GM23338 (cell line): ENCODE results near the gene TBCD. TPM values are rescaled to one million over a fixed set of nuclear protein-coding genes. Genes with fewer than 3 reads are reported as not detected.

Experiments
- ATAC-seq: fragments of 200-7000 bp; cut with Tn5 transposase; 3 replicates; pipeline ENCODE4 v1.9.1; 2020
- DNase-seq: peaks from one replicate; pipeline ENCODE4 v3.0.0-alpha.2; 2015; ENCODE audit warnings: low spot score
- H2AFZ ChIP-seq: fragments of 200-600 bp; sonication (generic); 2 replicates; pipeline ENCODE4 v1.8.0; 2016; ENCODE audit warnings: antibody characterized with exemption, mild to moderate bottlenecking, moderate library complexity
- H3F3A ChIP-seq: fragments of 200-600 bp; sonication (generic); replicated peaks from 2 replicates; pipeline ENCODE4 v1.8.0; 2017; ENCODE audit warnings: antibody characterized with exemption, mixed run types, low read depth
- H3K27ac ChIP-seq: fragments of 200-600 bp; sonication (generic); 2 replicates; pipeline ENCODE4 v1.6.1; 2016; ENCODE audit warnings: low read depth
- H3K27me3 ChIP-seq: fragments of 200-600 bp; sonication (generic); 2 replicates; pipeline ENCODE4 v1.8.0; 2016; ENCODE audit warnings: mild to moderate bottlenecking, mixed run types, moderate library complexity; ENCODE audit not compliant: insufficient read depth
- H3K36me3 ChIP-seq: fragments of 200-600 bp; sonication (generic); 2 replicates; pipeline ENCODE4 v1.8.0; 2016; ENCODE audit warnings: mild to moderate bottlenecking; ENCODE audit not compliant: insufficient read depth
- H3K4me1 ChIP-seq: fragments of 200-600 bp; sonication (generic); 2 replicates; pipeline ENCODE4 v1.8.0; 2016; ENCODE audit warnings: mild to moderate bottlenecking, moderate library complexity; ENCODE audit not compliant: insufficient read depth
- H3K4me2 ChIP-seq: fragments of 200-600 bp; sonication (generic); 2 replicates; pipeline ENCODE4 v1.7.1; 2017; ENCODE audit warnings: mixed run types
- H3K4me3 ChIP-seq: fragments of 200-600 bp; sonication (generic); 2 replicates; pipeline ENCODE4 v1.6.1; 2016; ENCODE audit warnings: mixed run types
- H3K79me2 ChIP-seq: fragments of 200-600 bp; sonication (generic); replicated peaks from 2 replicates; pipeline ENCODE4 v1.8.0; 2017; ENCODE audit warnings: mild to moderate bottlenecking; ENCODE audit not compliant: insufficient read depth
- H3K9me2 ChIP-seq: fragments of 200-600 bp; sonication (generic); 2 replicates; pipeline ENCODE4 v1.8.0; 2017; ENCODE audit not compliant: insufficient read depth
- H4K20me1 ChIP-seq: fragments of 200-600 bp; sonication (generic); replicated peaks from 2 replicates; pipeline ENCODE4 v1.8.0; 2017; ENCODE audit warnings: mild to moderate bottlenecking; ENCODE audit not compliant: insufficient read depth
- H3K27ac Mint-ChIP-seq: 2 replicates; pipeline ENCODE4 v1.8.0; 2020; ENCODE audit warnings: inconsistent platforms, mild to moderate bottlenecking, moderate library complexity, mixed read lengths
- H3K27me3 Mint-ChIP-seq: 3 replicates; pipeline ENCODE4 v1.8.0; 2022; ENCODE audit warnings: low read depth, mild to moderate bottlenecking, moderate library complexity, mixed read lengths, inconsistent platforms; ENCODE audit not compliant: insufficient read depth, poor library complexity
- H3K36me3 Mint-ChIP-seq: 3 replicates; pipeline ENCODE4 v1.8.0; 2021; ENCODE audit warnings: low read depth, mild to moderate bottlenecking, inconsistent platforms, moderate library complexity, mixed read lengths
- H3K4me1 Mint-ChIP-seq: 3 replicates; pipeline ENCODE4 v1.8.0; 2020; ENCODE audit warnings: mild to moderate bottlenecking, inconsistent platforms, mixed read lengths
- H3K4me3 Mint-ChIP-seq: 3 replicates; pipeline ENCODE4 v1.8.0; 2021; ENCODE audit warnings: moderate library complexity, mild to moderate bottlenecking, inconsistent platforms, mixed read lengths
- H3K9me3 Mint-ChIP-seq: 3 replicates; pipeline ENCODE4 v1.8.0; 2020; ENCODE audit warnings: moderate library complexity, mild to moderate bottlenecking, inconsistent platforms, mixed read lengths
- CREB1 ChIP-seq: fragments of 250-450 bp; sonication (Bioruptor Pico); IDR thresholded peaks from 2 replicates; pipeline ENCODE4 v1.5.0; 2020; ENCODE audit warnings: low read depth, mild to moderate bottlenecking, moderate library complexity
- CTCF ChIP-seq, 2 experiments: fragments of 200-600 bp in 1 of 2; sonication (generic) in 1 of 2; conservative IDR thresholded peaks; 2 replicates each; pipeline versions ENCODE4 v1.5.1 to v1.6.1; 2016 to 2017; ENCODE audit warnings: antibody characterized with exemption in 2 of 2, low read depth in 2 of 2, mild to moderate bottlenecking in 2 of 2, moderate library complexity in 1 of 2
- EZH2 ChIP-seq: fragments of 200-600 bp; sonication (generic); IDR thresholded peaks from one replicate; pipeline ENCODE4 v1.8.0; 2017; ENCODE audit warnings: antibody characterized with exemption, mild to moderate bottlenecking, low read depth; ENCODE audit not compliant: unreplicated experiment
- EZH2phosphoT487 ChIP-seq: fragments of 200-600 bp; sonication (generic); IDR thresholded peaks from one replicate; pipeline ENCODE4 v1.8.1; 2018; ENCODE audit warnings: antibody characterized with exemption; ENCODE audit not compliant: unreplicated experiment
- JUNB ChIP-seq: IDR thresholded peaks from one replicate; pipeline ENCODE4 v1.6.1; 2016; ENCODE audit warnings: antibody characterized with exemption; ENCODE audit not compliant: unreplicated experiment
- NANOG ChIP-seq: IDR thresholded peaks from 2 replicates; pipeline ENCODE4 v1.6.1; 2016; ENCODE audit warnings: antibody characterized with exemption, borderline replicate concordance
- POLR2AphosphoS5 ChIP-seq: IDR thresholded peaks from 2 replicates; pipeline ENCODE4 v1.6.1; 2016; ENCODE audit warnings: antibody characterized with exemption, low read depth
- REST ChIP-seq: IDR thresholded peaks from one replicate; pipeline ENCODE4 v1.6.1; 2018; ENCODE audit warnings: antibody characterized with exemption; ENCODE audit not compliant: unreplicated experiment
- STAT1 ChIP-seq: IDR thresholded peaks from one replicate; pipeline ENCODE4 v1.6.1; 2016; ENCODE audit warnings: antibody characterized with exemption; ENCODE audit not compliant: unreplicated experiment
- ZNF114 ChIP-seq: fragments of 250-450 bp; sonication (Bioruptor Pico); IDR thresholded peaks from 2 replicates; pipeline ENCODE4 v1.5.0; 2020; ENCODE audit warnings: mild to moderate bottlenecking, moderate library complexity
- ZNF331 ChIP-seq: fragments of 250-450 bp; sonication (Bioruptor Pico); IDR thresholded peaks from 2 replicates; pipeline ENCODE4 v1.5.0; 2020; ENCODE audit warnings: low read depth, mild to moderate bottlenecking, moderate library complexity
- polyA plus RNA-seq: library from polyadenylated mRNA; unstranded; fragments of >200 nt; fragmentation: Nextera tagmentation; extraction: Ambion mirVana; gene quantifications from 2 replicates; pipeline ENCODE4 v1.2.1, GENCODE V29; 2016
- total RNA-seq: library from RNA; depleted of rRNA; stranded (reverse); fragments of >200 nt; shearing (Covaris generic); gene quantifications from 2 replicates; pipeline ENCODE4 v1.2.3, GENCODE V29; 2014
- TF ChIP-seq, protein P1 (sequence below): IDR thresholded peaks from 2 replicates; pipeline ENCODE4 v1.6.1; 2016; ENCODE audit warnings: antibody characterized with exemption
- TF ChIP-seq, protein P2 (sequence below): fragments of 250-450 bp; sonication (Bioruptor Pico); IDR thresholded peaks from 2 replicates; pipeline ENCODE4 v1.5.0; 2020; ENCODE audit warnings: mild to moderate bottlenecking, moderate library complexity

TBCD gene
- total and polyA plus RNA-seq, 2 experiments from 2014 or later: 75.0 to 116 TPM

DNA sequence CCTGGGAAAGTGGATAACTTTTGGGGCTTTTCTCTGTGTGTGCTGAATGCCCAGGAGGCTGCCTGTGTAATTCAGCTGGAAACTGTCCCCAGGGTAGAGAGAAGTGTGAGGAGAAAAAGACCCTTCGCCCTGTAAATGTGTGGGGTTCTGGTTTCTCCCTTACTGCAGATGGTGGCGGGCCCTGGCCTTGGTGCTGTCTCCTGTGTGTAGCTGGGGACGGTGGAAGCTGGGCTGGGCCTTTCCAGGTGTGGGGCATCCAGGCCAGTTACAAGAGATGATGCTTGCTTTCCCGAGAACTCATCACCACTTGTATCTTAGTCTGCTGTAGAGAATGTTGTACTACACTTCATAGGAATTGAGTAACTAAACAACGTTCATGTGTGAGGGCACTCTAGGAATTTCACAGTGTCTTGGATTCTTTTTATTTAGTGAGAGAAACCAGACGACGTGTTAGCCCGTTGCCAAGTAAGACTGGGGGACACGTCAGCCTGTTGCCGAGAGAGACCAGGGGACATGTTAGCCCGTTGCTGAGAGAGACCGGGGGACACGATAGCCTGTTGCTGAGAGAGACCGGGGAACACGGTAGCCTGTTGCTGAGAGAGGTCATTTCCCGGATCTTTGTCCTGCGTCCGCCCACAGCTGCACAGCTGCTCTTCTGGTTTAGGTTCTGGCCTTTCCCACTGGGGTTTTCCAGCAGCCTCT, 43.1 kb downstream of the TBCD start:
- no peaks in the 10 kb centered on the region for H3K27me3 ChIP-seq
- peaks cover 9% of the 10 kb centered on the region for H4K20me1 ChIP-seq
- peaks cover 6% of the 10 kb centered on the region for H3K27me3 Mint-ChIP-seq
- DNase-seq (no peak), ATAC-seq (no peak)
- no peak overlapping the region for H3K4me3 ChIP-seq
- H3K27ac Mint-ChIP-seq: peak overlapping the region; percentile 78
- peaks cover 42% of the 10 kb centered on the region for H3K36me3 Mint-ChIP-seq
- H3F3A ChIP-seq: no peaks in the 10 kb centered on the region
- no peak overlapping the region for H3K4me2 ChIP-seq
- H3K79me2 ChIP-seq: peaks cover 74% of the 10 kb centered on the region
- H3K9me3 Mint-ChIP-seq: peaks cover 5% of the 10 kb centered on the region
- TF ChIP-seq ZNF331 (no peak), CTCF (conservative IDR thresholded peaks at IDR 0.05; ENCODE audit: low read depth in 2 of 2) (no peak), STAT1 (no peak), ZNF114 (CRISPR knock-in tag) (no peak), CREB1 (CRISPR knock-in tag) (no peak), REST (no peak), EZH2 (no peak), JUNB (no peak), EZH2phosphoT487 (no peak), POLR2AphosphoS5 (no peak), NANOG (no peak)
- TF ChIP-seq, protein P1, sequence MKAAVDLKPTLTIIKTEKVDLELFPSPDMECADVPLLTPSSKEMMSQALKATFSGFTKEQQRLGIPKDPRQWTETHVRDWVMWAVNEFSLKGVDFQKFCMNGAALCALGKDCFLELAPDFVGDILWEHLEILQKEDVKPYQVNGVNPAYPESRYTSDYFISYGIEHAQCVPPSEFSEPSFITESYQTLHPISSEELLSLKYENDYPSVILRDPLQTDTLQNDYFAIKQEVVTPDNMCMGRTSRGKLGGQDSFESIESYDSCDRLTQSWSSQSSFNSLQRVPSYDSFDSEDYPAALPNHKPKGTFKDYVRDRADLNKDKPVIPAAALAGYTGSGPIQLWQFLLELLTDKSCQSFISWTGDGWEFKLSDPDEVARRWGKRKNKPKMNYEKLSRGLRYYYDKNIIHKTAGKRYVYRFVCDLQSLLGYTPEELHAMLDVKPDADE: no peak
- TF ChIP-seq, protein P2, sequence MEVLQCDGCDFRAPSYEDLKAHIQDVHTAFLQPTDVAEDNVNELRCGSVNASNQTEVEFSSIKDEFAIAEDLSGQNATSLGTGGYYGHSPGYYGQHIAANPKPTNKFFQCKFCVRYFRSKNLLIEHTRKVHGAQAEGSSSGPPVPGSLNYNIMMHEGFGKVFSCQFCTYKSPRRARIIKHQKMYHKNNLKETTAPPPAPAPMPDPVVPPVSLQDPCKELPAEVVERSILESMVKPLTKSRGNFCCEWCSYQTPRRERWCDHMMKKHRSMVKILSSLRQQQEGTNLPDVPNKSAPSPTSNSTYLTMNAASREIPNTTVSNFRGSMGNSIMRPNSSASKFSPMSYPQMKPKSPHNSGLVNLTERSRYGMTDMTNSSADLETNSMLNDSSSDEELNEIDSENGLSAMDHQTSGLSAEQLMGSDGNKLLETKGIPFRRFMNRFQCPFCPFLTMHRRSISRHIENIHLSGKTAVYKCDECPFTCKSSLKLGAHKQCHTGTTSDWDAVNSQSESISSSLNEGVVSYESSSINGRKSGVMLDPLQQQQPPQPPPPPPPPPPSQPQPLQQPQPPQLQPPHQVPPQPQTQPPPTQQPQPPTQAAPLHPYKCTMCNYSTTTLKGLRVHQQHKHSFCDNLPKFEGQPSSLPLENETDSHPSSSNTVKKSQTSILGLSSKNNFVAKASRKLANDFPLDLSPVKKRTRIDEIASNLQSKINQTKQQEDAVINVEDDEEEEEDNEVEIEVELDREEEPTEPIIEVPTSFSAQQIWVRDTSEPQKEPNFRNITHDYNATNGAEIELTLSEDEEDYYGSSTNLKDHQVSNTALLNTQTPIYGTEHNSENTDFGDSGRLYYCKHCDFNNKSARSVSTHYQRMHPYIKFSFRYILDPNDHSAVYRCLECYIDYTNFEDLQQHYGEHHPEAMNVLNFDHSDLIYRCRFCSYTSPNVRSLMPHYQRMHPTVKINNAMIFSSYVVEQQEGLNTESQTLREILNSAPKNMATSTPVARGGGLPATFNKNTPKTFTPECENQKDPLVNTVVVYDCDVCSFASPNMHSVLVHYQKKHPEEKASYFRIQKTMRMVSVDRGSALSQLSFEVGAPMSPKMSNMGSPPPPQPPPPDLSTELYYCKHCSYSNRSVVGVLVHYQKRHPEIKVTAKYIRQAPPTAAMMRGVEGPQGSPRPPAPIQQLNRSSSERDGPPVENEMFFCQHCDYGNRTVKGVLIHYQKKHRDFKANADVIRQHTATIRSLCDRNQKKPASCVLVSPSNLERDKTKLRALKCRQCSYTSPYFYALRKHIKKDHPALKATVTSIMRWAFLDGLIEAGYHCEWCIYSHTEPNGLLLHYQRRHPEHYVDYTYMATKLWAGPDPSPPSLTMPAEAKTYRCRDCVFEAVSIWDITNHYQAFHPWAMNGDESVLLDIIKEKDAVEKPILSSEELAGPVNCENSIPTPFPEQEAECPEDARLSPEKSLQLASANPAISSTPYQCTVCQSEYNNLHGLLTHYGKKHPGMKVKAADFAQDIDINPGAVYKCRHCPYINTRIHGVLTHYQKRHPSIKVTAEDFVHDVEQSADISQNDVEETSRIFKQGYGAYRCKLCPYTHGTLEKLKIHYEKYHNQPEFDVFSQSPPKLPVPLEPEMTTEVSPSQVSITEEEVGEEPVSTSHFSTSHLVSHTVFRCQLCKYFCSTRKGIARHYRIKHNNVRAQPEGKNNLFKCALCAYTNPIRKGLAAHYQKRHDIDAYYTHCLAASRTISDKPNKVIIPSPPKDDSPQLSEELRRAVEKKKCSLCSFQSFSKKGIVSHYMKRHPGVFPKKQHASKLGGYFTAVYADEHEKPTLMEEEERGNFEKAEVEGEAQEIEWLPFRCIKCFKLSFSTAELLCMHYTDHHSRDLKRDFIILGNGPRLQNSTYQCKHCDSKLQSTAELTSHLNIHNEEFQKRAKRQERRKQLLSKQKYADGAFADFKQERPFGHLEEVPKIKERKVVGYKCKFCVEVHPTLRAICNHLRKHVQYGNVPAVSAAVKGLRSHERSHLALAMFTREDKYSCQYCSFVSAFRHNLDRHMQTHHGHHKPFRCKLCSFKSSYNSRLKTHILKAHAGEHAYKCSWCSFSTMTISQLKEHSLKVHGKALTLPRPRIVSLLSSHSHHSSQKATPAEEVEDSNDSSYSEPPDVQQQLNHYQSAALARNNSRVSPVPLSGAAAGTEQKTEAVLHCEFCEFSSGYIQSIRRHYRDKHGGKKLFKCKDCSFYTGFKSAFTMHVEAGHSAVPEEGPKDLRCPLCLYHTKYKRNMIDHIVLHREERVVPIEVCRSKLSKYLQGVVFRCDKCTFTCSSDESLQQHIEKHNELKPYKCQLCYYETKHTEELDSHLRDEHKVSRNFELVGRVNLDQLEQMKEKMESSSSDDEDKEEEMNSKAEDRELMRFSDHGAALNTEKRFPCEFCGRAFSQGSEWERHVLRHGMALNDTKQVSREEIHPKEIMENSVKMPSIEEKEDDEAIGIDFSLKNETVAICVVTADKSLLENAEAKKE: no peak
- no peaks in the 10 kb centered on the region for H3K4me1 ChIP-seq
- H3K4me3 Mint-ChIP-seq: no peak overlapping the region
- H3K27ac ChIP-seq: peak overlapping the region; percentile 14; the same call in 1 of the 2 replicates
- no peaks in the 10 kb centered on the region for H3K9me2 ChIP-seq
- no peak overlapping the region for H2AFZ ChIP-seq
- 0 out of 2 replicates have a peak, but pooled peaks cover 6% of the 10 kb centered on the region for H3K36me3 ChIP-seq
- peaks cover 3% of the 10 kb centered on the region; the same call in 2 of the 3 replicates for H3K4me1 Mint-ChIP-seq
